HUES64 (cell line): ENCODE measurements around the gene BPIFB1.

Source experiments
- H3K27ac ChIP-seq: 2 replicates; pipeline ENCODE4 v1.7.0; 2013; ENCODE audit warnings: low read depth, low read length, inconsistent platforms
- H3K27me3 ChIP-seq: 2 replicates; pipeline ENCODE4 v1.6.1; 2013; ENCODE audit warnings: mild to moderate bottlenecking, low read length; ENCODE audit not compliant: insufficient read depth
- H3K36me3 ChIP-seq: 2 replicates; pipeline ENCODE4 v1.6.1; 2013; ENCODE audit warnings: mild to moderate bottlenecking, low read length; ENCODE audit not compliant: insufficient read depth
- H3K4me1 ChIP-seq: 2 replicates; pipeline ENCODE4 v1.6.1; 2013; ENCODE audit warnings: mild to moderate bottlenecking, low read length, moderate library complexity; ENCODE audit not compliant: insufficient read depth
- H3K4me3 ChIP-seq: 2 replicates; pipeline ENCODE4 v1.5.1; 2013; ENCODE audit warnings: mild to moderate bottlenecking, low read length, moderate library complexity
- H3K9ac ChIP-seq: 2 replicates; pipeline ENCODE4 v1.6.1; 2013; ENCODE audit warnings: mild to moderate bottlenecking, low read depth, low read length
- H3K9me3 ChIP-seq: 2 replicates; pipeline ENCODE4 v1.6.1; 2013; ENCODE audit warnings: low read depth, low read length; ENCODE audit not compliant: insufficient read depth
- WGBS: fragments of 150-250, 120-280 bp; methylation state at CpG from one replicate; pipeline ENCODE4 v1.1.7; 2013; ENCODE audit warnings: missing lambda C conversion rate; 5-methylcytosine and 5-hydroxymethylcytosine counted together

The BPIFB1 gene

DNA sequence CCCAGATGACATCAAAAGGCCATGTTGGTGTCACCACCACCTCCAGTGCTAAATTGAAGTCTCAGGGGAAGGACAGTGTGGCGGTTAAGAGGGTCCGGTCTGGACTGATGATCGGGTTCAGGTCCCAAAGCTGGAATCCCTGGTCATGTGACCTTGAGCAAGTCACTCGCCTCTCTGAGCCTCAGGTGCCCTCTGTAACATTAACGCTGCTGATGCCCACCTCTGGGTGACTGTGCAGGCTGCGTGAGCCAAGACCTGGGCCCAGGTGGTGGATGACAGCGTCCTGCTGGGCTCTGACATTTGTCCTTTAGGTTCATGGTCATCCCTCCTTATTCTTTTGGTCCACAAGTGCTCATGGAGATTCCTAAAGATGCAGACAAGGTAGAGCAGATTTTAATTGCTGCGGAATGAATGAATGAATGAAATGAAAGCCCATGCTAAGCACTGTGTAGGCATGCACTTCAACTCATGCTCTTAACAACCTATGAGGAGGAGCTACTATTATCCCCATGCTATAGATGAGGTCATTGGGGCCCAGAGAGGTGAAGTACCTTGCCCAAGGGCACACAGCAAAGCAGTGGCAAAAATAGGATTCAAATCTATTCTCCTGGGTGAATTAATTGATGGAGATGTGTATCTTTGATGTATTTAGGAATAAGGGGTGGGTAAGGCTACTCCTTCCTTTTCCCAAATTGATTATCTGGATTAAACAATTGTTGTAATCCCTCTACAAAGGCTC lies 649 bp upstream of the BPIFB1 start:
- Histone ChIP-seq H3K27me3 (no peaks in the 10 kb centered on the region), H3K9me3 (no peaks in the 10 kb centered on the region), H3K4me3 (no peak overlapping the region), H3K9ac (no peak overlapping the region), H3K36me3 (no peaks in the 10 kb centered on the region), H3K4me1 (peaks cover 10% of the 10 kb centered on the region), H3K27ac (no peak overlapping the region)
- 92% methylated on average over 8 of the region's 8 CpGs for WGBS

DNA sequence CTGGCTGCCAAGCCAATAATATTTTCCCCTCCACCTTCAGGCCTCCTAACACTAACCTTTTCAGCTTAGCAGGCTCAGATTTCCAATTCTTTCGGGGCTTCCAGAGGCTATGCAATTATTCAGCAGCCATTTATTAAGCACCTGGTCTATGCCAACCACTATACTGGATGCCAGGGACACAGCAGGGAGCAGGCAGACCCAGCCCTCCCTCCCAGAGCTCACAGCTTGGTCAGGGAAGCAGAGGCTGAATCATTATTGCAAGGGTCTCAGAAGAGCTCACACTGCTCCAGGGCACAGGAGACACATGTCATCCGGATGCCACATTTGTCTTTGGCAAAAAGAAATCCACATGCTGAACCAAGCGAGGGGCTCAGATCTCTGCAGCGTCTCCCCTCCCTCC lies 1.3 kb downstream of the BPIFB1 start:
- no peak overlapping the region for H3K4me3 ChIP-seq
- H3K27ac ChIP-seq = no peak overlapping the region
- H3K4me1 ChIP-seq = no peaks in the 10 kb centered on the region; the same call in 1 of the 2 replicates
- WGBS = 82% methylated on average over 4 of the region's 4 CpGs
- no peaks in the 10 kb centered on the region for H3K9me3 ChIP-seq
- H3K9ac ChIP-seq = no peak overlapping the region
- no peaks in the 10 kb centered on the region for H3K27me3 ChIP-seq
- no peaks in the 10 kb centered on the region for H3K36me3 ChIP-seq

DNA sequence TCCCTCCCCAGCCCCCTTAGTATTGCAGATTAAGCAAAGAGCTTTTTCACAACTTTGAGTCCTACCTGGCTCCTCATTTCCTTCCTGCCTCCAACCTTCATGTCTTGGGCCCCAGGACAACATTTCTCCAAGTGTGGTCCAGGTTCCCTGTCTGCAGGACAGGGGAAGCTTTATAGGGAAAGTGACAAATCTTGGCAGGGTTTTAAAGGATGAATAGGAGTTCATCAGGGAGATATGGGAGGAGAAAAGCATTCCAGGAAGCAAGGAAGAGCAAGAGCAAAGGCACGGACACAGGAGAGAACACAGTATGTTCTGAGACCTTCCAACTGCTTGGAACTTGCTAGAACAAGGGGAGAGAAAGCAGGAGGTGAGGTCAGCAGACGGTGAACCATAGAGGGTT lies 1.9 kb downstream of the BPIFB1 start:
- no peaks in the 10 kb centered on the region for H3K9me3 ChIP-seq
- H3K9ac ChIP-seq = no peak overlapping the region
- WGBS = 71% methylated on average over 2 of the region's 2 CpGs
- no peak overlapping the region for H3K4me3 ChIP-seq
- H3K36me3 ChIP-seq = no peaks in the 10 kb centered on the region
- no peaks in the 10 kb centered on the region; the same call in 1 of the 2 replicates for H3K4me1 ChIP-seq
- no peaks in the 10 kb centered on the region for H3K27me3 ChIP-seq
- H3K27ac ChIP-seq = no peak overlapping the region

DNA sequence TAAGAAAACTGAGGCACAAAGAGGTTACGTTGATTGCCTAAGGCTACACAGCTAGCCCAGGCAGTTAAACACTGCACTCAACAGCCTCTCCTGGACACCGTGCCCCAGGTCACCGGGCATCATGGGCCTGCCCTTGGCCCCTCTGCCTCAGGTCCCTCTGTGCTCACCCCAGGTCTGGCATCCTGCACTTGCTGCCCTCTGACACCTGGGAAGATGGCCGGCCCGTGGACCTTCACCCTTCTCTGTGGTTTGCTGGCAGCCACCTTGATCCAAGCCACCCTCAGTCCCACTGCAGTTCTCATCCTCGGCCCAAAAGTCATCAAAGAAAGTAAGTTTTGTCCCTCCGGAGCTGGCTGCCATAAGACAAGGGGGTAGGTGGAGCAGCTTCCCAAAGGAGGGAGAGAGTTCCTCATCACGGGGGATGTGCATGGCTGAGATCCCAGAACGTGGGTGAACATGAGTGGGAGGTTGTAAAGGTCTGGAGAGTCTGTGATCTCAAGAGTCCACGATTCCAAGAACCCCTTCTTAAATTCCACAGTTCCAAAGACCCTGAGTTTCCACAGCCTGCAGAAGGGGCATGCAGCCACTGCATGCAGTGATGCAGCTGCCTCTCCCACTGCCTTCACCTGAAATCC lies 3.0 kb downstream of the BPIFB1 start:
- no peaks in the 10 kb centered on the region; the same call in 1 of the 2 replicates for H3K4me1 ChIP-seq
- H3K9me3 ChIP-seq = no peaks in the 10 kb centered on the region
- no peak overlapping the region for H3K4me3 ChIP-seq
- H3K9ac ChIP-seq = no peak overlapping the region
- no peaks in the 10 kb centered on the region for H3K27me3 ChIP-seq
- H3K36me3 ChIP-seq = no peaks in the 10 kb centered on the region
- 91% methylated on average over 10 of the region's 10 CpGs for WGBS
- H3K27ac ChIP-seq = no peak overlapping the region

DNA sequence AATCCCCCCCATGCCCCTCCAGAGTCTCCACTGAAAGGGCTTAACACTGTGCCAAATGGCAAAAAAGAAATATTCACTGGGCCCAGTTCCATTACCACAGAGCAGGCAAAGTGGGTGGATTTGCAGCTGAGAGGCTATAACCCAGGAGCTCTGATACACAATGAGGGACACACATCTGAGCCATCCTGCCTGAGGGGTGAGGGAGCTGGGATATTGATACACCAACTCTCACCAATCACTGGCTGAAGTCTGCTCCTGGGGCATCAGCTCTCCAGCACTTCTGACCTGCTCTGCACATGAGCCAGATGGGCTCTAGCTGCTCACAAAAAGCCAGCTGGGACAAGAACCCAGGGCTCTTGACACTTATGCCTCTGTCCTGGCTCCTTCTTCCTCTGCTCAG lies 4.9 kb downstream of the BPIFB1 start:
- no peaks in the 10 kb centered on the region; the same call in 1 of the 2 replicates for H3K4me1 ChIP-seq
- H3K9me3 ChIP-seq = no peaks in the 10 kb centered on the region
- no peaks in the 10 kb centered on the region for H3K36me3 ChIP-seq
- H3K4me3 ChIP-seq = no peak overlapping the region
- H3K27me3 ChIP-seq = no peaks in the 10 kb centered on the region
- no peak overlapping the region for H3K9ac ChIP-seq
- no peak overlapping the region for H3K27ac ChIP-seq

DNA sequence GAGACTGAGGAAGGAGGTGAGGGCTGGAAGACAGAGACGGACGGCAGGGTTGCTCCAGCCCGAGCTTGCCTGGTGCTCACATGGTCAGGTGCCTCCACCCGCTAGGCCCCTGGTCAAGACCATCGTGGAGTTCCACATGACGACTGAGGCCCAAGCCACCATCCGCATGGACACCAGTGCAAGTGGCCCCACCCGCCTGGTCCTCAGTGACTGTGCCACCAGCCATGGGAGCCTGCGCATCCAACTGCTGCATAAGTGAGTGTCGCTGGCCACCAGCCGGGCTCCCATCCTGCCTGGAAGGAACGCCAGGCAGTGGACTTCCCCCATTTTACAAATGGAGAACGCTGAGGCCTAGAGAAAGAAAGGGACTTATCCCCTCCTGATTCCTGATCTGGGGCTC lies 7.8 kb downstream of the BPIFB1 start:
- Histone ChIP-seq H3K4me1 (no peaks in the 10 kb centered on the region), H3K27me3 (no peaks in the 10 kb centered on the region), H3K4me3 (no peak overlapping the region), H3K36me3 (no peaks in the 10 kb centered on the region), H3K9ac (no peak overlapping the region), H3K27ac (no peak overlapping the region), H3K9me3 (no peaks in the 10 kb centered on the region)
- 96% methylated on average over 13 of the region's 13 CpGs for WGBS

DNA sequence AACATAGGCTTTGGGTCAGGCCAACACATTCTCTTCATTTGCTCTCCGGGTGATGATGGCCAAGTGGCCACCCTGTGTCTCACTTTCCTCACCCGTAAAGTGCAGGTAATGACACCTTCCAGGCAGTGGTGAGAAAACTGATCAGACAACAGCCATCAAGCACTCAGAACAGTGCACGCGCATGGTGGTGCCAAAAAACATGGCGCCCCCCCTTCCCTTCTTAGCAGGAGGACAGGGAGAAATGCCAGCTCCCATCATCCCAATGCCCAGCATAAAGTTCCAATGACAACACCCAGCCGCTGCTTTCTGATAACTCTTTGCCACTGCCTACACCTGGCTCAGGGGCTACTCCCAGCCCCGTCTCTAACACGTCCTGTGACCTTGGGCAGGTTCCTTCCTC lies 8.4 kb downstream of the BPIFB1 start:
- WGBS = 94% methylated on average over 8 of the region's 8 CpGs
- H3K4me1 ChIP-seq = no peaks in the 10 kb centered on the region
- H3K36me3 ChIP-seq = no peaks in the 10 kb centered on the region
- H3K4me3 ChIP-seq = no peak overlapping the region
- no peaks in the 10 kb centered on the region for H3K9me3 ChIP-seq
- no peak overlapping the region for H3K9ac ChIP-seq
- no peak overlapping the region for H3K27ac ChIP-seq
- H3K27me3 ChIP-seq = no peaks in the 10 kb centered on the region

DNA sequence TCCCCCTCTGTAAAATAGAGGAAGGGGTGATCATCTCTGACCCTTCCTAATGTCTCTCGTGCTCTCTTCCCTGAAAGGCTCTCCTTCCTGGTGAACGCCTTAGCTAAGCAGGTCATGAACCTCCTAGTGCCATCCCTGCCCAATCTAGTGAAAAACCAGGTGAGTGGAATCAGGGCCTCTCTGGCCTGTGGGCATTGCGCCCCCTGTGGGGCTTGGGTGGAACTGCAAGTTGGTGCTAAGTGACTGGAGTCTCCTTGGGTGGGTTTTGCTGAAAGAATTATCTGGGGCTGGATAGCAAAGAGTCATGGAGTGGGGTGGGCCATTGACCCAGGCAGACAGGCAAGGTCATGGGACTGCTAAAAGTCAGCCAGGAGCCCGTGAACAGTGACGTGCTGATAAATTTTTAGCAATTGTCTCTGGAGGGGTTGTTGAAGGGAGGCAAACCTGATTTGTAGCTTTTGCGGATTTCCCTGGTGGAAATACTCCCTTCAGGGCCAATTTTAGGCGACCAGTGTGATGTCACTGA lies 8.9 kb downstream of the BPIFB1 start:
- Histone ChIP-seq H3K27ac (no peak overlapping the region), H3K4me1 (no peaks in the 10 kb centered on the region), H3K9me3 (no peaks in the 10 kb centered on the region), H3K9ac (no peak overlapping the region), H3K36me3 (no peaks in the 10 kb centered on the region), H3K27me3 (no peaks in the 10 kb centered on the region), H3K4me3 (no peak overlapping the region)
- WGBS = 61% methylated on average over 7 of the region's 7 CpGs

DNA sequence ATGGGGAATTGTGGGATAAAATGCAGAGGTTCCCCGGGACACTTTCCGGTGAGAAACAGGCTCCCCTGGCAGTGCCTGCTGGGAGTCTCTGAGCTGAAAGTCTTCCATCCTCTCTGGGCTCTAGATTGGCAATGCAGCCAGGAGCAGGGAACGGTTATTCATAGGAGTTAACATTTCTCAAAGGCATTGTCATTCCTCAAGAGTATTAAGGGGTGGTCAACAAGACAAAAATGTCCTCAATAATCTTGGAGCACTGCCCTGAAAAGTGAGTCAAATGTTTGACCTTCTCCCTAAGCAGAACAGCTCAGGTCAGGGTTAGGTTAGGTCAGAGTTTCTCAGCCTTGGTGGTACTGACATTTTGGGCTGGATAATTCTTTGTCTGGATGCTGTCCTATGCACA lies 13.2 kb downstream of the BPIFB1 start:
- H3K36me3 ChIP-seq = no peaks in the 10 kb centered on the region
- 0 out of 2 replicates have a peak, but pooled peaks cover 8% of the 10 kb centered on the region for H3K27me3 ChIP-seq
- H3K27ac ChIP-seq = no peak overlapping the region
- 76% methylated on average over 3 of the region's 3 CpGs for WGBS
- no peaks in the 10 kb centered on the region for H3K4me1 ChIP-seq
- no peaks in the 10 kb centered on the region for H3K9me3 ChIP-seq
- no peak overlapping the region for H3K4me3 ChIP-seq
- no peak overlapping the region for H3K9ac ChIP-seq

DNA sequence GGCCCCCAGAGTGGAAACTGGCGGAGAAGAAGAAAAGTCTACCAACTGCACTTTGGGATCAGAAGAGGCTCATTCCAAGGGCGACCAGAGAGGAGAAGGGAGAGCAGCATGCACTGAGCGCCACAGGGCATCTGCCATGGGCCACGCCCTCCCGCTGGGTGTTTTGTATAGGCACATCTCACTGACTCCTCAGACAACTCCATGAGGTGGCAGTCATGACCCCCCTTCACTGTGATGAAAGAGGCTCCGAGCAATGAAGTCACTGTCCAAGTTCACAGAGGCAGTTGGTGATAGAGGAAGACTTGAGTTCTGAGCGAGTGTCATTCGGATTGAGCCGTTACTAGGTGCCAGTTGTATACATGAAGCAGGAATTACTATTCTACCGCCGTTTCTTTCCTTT lies 15.4 kb downstream of the BPIFB1 start:
- Histone ChIP-seq H3K27ac (no peak overlapping the region), H3K36me3 (no peaks in the 10 kb centered on the region), H3K9ac (no peak overlapping the region), H3K4me1 (no peaks in the 10 kb centered on the region), H3K9me3 (no peaks in the 10 kb centered on the region), H3K4me3 (no peak overlapping the region), H3K27me3 (0 out of 2 replicates have a peak, but pooled peaks cover 8% of the 10 kb centered on the region)
- WGBS = 86% methylated on average over 11 of the region's 11 CpGs

DNA sequence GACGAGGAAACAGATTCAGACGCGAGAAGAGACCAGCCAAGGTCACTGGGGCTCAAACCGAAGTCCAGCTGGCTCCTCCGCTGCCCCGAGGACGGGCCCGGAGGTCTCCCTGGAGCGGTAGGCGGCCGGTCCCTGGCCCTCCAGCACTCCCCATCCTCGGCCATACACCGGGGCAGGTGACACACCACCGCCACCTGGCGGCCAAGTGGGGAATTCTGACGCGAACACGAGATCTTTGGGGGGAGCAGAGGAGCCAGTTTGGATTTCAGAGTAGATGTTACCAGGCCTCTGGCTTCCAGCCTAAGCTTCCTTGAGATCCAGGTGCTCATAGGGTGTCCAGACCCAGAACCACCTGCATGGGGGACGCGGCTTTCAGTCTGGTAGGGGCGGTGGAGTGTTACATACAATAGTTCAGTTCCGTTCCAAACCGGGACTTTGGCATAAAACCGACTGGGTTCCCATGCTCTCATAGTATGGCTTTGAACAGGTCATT lies 16.1 kb downstream of the BPIFB1 start:
- Histone ChIP-seq H3K9ac (no peak overlapping the region), H3K4me3 (peak overlapping the region; percentile 8; the same call in 1 of the 2 replicates), H3K36me3 (no peaks in the 10 kb centered on the region), H3K4me1 (no peaks in the 10 kb centered on the region), H3K9me3 (no peaks in the 10 kb centered on the region), H3K27ac (no peak overlapping the region), H3K27me3 (0 out of 2 replicates have a peak, but pooled peaks cover 8% of the 10 kb centered on the region)
- 24% methylated on average over 24 of the region's 24 CpGs for WGBS
